Activated CD8-positive, alpha-beta T cell treated with anti-CD3 and anti-CD28 coated beads for 36 hours (primary cell): ENCODE data around the gene ZDHHC18. TPM values are rescaled to one million over a fixed set of nuclear protein-coding genes. Genes with fewer than 3 reads are reported as not detected.
A peak's percentile ranks its signal among the peaks of the same experiment; 100 is the strongest.

Experiments
- ATAC-seq: fragments of 200-7000 bp; cut with Tn5 transposase; one replicate; pipeline ENCODE4 v1.10.0; 2021; ENCODE audit warnings: mild to moderate bottlenecking, moderate library complexity
- CTCF ChIA-PET: fragments of 350-600 bp; sonication (Branson Sonifier 250); formaldehyde crosslinking; loops from one replicate; lab custom pipeline; 2021; ENCODE audit warnings: antibody characterized with exemption; lab: Charles Lee
- POLR2A ChIA-PET: fragments of 350-600 bp; sonication (Branson Sonifier 250); formaldehyde crosslinking; loops from one replicate; lab custom pipeline; 2021; ENCODE audit warnings: antibody characterized with exemption; lab: Charles Lee
- DNase-seq: peaks from one replicate; pipeline ENCODE4 v3.0.0-alpha.2; 2020
- H3K27ac Mint-ChIP-seq: one replicate; pipeline ENCODE4 v1.8.0; 2021; ENCODE audit warnings: mild to moderate bottlenecking, mixed read lengths
- H3K27me3 Mint-ChIP-seq: one replicate; pipeline ENCODE4 v1.8.0; 2021; ENCODE audit warnings: mixed read lengths
- H3K36me3 Mint-ChIP-seq: one replicate; pipeline ENCODE4 v1.8.0; 2021; ENCODE audit warnings: low read depth, mixed read lengths
- H3K4me1 Mint-ChIP-seq: one replicate; pipeline ENCODE4 v1.8.0; 2021; ENCODE audit warnings: low read depth, mixed read lengths
- H3K4me3 Mint-ChIP-seq: one replicate; pipeline ENCODE4 v1.8.0; 2021; ENCODE audit warnings: mild to moderate bottlenecking, moderate library complexity, mixed read lengths
- H3K9me3 Mint-ChIP-seq: one replicate; pipeline ENCODE4 v1.8.0; 2021; ENCODE audit warnings: mixed read lengths
- intact Hi-C: fragments of 100-400 bp; cut with micrococcal nuclease; formaldehyde crosslinking; loops from one replicate; pipeline ENCODE4 v1.10.0; 2022
- total RNA-seq, 2 experiments: library from RNA; stranded (reverse); gene quantifications; one replicate each; pipeline ENCODE4 v1.2.3, GENCODE V29; 2021
- TF ChIP-seq, protein P1 (sequence below): fragments of 200-600 bp; IDR thresholded peaks from one replicate; pipeline ENCODE4 v1.8.0; 2022; ENCODE audit warnings: antibody characterized with exemption, mild to moderate bottlenecking

ZDHHC18 gene
- total RNA-seq, 2 experiments from 2014 or later = 55.0 to 61.3 TPM

DNA sequence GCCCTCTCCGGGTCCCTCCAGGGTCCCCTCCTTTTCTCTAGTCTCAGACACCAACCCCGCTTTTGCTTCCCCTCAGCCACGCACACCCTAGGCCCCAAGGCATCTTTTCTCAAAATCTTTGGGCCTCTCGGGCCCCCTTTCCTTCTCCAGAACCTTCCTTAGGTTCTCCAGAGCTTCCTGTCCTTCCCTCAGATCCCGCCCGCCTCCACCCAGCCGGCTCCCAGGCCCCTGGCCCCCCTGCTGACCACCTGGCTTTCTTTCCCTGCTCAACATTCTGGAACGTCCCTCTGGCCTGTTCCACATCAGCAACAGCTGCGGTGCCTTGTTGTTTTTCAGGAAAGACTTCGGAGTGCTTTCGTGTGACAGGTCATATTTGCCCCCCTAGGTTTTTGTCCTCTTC lies 1.2 kb downstream of the ZDHHC18 start:
- CTCF ChIA-PET = no interaction called here
- Mint-ChIP-seq H3K9me3 (no peaks in the 10 kb centered on the region), H3K4me3 (peak overlapping the region; percentile 100), H3K4me1 (peaks cover 55% of the 10 kb centered on the region), H3K36me3 (peaks cover 44% of the 10 kb centered on the region), H3K27ac (peak overlapping the region; percentile 96), H3K27me3 (no peaks in the 10 kb centered on the region)
- POLR2A ChIA-PET = interaction anchor here (0.9 to 1.6 kb wide), 4 partner anchors 16 to 128 kb away, joined by 3 to 6 read pairs (median 4); no protein-coding TSS in a partner anchor
- no peak for ATAC-seq
- TF ChIP-seq, protein P1, sequence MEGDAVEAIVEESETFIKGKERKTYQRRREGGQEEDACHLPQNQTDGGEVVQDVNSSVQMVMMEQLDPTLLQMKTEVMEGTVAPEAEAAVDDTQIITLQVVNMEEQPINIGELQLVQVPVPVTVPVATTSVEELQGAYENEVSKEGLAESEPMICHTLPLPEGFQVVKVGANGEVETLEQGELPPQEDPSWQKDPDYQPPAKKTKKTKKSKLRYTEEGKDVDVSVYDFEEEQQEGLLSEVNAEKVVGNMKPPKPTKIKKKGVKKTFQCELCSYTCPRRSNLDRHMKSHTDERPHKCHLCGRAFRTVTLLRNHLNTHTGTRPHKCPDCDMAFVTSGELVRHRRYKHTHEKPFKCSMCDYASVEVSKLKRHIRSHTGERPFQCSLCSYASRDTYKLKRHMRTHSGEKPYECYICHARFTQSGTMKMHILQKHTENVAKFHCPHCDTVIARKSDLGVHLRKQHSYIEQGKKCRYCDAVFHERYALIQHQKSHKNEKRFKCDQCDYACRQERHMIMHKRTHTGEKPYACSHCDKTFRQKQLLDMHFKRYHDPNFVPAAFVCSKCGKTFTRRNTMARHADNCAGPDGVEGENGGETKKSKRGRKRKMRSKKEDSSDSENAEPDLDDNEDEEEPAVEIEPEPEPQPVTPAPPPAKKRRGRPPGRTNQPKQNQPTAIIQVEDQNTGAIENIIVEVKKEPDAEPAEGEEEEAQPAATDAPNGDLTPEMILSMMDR = no peak
- DNase-seq = no peak
- intact Hi-C loops = no loop called here

DNA sequence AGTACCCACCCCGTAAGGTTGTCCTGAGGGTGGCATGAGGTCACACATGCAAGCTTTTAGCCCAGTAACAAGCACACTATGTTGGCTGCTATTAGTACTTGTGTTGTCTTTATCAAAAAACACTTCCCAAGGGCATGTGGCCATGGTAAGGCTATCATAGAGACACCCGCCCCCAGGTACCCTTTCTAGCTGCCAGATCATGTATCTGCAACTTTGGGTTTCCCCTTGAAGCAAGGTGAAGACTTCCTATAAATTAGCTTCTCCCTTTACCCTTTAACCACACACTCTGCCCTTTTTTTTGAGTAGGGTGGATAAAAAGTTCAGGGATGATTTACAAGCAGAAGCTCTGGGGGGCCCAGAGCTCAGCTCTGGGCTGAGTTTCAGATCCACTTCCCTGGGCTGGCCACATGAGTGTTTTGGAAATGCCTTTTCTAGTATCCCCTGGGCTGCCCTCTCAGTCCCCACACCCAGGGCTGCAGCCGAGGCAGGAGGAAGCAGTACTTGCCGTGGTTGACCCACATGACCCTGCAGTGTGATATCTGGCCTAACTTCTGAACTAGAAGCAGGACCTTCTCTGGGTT lies 2.0 kb downstream of the ZDHHC18 start:
- peaks cover 53% of the 10 kb centered on the region for H3K36me3 Mint-ChIP-seq
- intact Hi-C loops = no loop called here
- TF ChIP-seq, protein P1 = no peak
- peak; percentile 43 for ATAC-seq
- H3K9me3 Mint-ChIP-seq = no peaks in the 10 kb centered on the region
- H3K4me3 Mint-ChIP-seq = peak overlapping the region; percentile 100
- DNase-seq = peak; percentile 70
- H3K27ac Mint-ChIP-seq = peak overlapping the region; percentile 96
- ChIA-PET CTCF (interaction anchor here (0.7 to 1.5 kb wide), 6 partner anchors 17 to 465 kb away, joined by 3 to 6 read pairs (median 4); no protein-coding TSS in a partner anchor), POLR2A (interaction anchor here (0.8 to 1.6 kb wide), 7 partner anchors 17 to 129 kb away, joined by 3 to 6 read pairs (median 4); no protein-coding TSS in a partner anchor)
- H3K4me1 Mint-ChIP-seq = peaks cover 60% of the 10 kb centered on the region
- no peaks in the 10 kb centered on the region for H3K27me3 Mint-ChIP-seq

DNA sequence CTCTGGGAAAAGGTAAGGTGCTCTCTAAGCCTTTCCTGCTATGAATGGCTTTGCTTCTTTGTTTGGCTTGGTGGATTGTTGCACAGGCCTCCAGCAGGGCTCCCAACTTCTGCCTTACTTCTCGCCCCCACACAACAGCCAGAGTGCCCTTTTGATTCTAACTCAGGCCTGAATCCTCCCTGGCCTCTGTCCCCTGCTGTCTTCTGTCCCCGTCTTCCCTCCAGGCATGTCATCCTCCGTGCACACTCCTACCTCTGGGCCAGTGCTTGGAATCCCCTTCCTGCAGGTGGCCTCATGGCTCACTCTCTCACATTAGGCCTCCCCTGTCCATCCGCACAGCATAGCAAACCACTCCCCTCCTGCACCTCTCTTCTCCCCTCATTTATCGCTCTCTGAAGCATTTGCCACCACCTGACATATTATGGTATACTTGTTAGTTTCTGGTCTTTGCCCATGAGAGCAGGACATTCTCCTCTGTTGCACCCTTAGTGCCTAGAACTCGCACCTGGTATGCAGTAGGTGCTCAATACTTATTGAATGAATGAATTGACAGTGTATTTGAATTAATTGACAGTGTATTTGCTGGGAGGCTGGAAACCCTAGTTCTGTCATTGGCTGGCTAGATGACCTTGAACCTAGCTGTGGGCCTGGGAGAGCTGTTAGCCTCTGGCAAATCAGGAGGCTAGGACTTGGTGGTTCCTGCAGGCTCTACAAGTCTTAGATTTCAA lies 2.9 kb downstream of the ZDHHC18 start:
- POLR2A ChIA-PET = interaction anchor here (1.1 to 1.7 kb wide), 6 partner anchors 20 to 60 kb away, joined by 3 to 6 read pairs (median 4); partner anchors contain the start of gene PIGV
- intact Hi-C loops = no loop called here
- DNase-seq (no peak), ATAC-seq (no peak)
- Mint-ChIP-seq H3K36me3 (peaks cover 59% of the 10 kb centered on the region), H3K27ac (peak overlapping the region; percentile 96), H3K9me3 (no peaks in the 10 kb centered on the region), H3K27me3 (no peaks in the 10 kb centered on the region), H3K4me3 (peak overlapping the region; percentile 100), H3K4me1 (peaks cover 69% of the 10 kb centered on the region)
- CTCF ChIA-PET = interaction anchor here (0.7 to 1.5 kb wide), 7 partner anchors 10 to 466 kb away, joined by 3 to 6 read pairs (median 3); no protein-coding TSS in a partner anchor
- TF ChIP-seq, protein P1 = no peak

DNA sequence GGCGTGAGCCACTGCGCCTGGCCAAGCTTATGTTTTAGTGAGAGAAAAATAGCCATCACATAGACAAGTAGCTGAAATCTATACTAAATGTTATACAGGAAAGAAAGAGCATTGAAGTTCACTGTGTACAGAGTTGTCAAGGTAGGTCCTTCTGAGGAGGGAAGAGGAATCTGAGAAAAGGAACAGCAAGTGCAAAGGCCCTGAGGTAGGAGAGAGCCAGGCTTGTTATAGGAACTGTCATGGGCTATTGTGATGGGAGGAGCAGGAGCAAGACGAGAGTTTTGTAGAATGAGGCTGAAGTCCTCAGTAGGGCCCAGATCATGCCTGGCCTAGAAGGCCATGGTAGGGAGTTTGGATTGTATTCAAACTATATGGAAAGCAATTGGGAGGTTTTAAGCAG lies 4.6 kb downstream of the ZDHHC18 start:
- no peaks in the 10 kb centered on the region for H3K27me3 Mint-ChIP-seq
- POLR2A ChIA-PET = interaction anchor here (0.6 to 3.8 kb wide), 10 partner anchors 11 to 233 kb away, joined by 3 to 18 read pairs (median 4); partner anchors contain the start of gene PIGV

More for the DNA sequence above, 4.6 kb downstream of the ZDHHC18 start:
- Mint-ChIP-seq H3K36me3 (peaks cover 74% of the 10 kb centered on the region), H3K4me3 (no peak overlapping the region), H3K27ac (peak overlapping the region; percentile 96), H3K9me3 (no peaks in the 10 kb centered on the region), H3K4me1 (peaks cover 68% of the 10 kb centered on the region)
- CTCF ChIA-PET = interaction anchor here (1.2 to 4.3 kb wide), 6 partner anchors 8 to 47 kb away, joined by 3 to 36 read pairs (median 3); partner anchors contain the start of gene PIGV
- ATAC-seq (no peak), DNase-seq (no peak)
- TF ChIP-seq, protein P1 = no peak
- intact Hi-C loops = no loop called here
